Uterus (tissue), 2 donors: ENCODE measurements around the gene FOXD2.

ENCODE experiments used
- CTCF ChIP-seq, 4 experiments: fragments of 200-600 bp in 2 of 4; fragments of 450-650 bp in 2 of 4; sonication (generic) in 2 of 4; IDR thresholded peaks; one replicate each; pipeline ENCODE4 v1.5.1; 2016 to 2019; ENCODE audit warnings: antibody characterized with exemption in 4 of 4, mild to moderate bottlenecking in 2 of 4, moderate library complexity in 1 of 4
- POLR2A ChIP-seq, 2 donors: fragments of 450-650 bp; IDR thresholded peaks; one replicate each; pipeline ENCODE4 v1.6.1; 2016; ENCODE audit warnings: antibody characterized with exemption in 2 of 2, mild to moderate bottlenecking in 1 of 2, moderate library complexity in 1 of 2

DNA sequence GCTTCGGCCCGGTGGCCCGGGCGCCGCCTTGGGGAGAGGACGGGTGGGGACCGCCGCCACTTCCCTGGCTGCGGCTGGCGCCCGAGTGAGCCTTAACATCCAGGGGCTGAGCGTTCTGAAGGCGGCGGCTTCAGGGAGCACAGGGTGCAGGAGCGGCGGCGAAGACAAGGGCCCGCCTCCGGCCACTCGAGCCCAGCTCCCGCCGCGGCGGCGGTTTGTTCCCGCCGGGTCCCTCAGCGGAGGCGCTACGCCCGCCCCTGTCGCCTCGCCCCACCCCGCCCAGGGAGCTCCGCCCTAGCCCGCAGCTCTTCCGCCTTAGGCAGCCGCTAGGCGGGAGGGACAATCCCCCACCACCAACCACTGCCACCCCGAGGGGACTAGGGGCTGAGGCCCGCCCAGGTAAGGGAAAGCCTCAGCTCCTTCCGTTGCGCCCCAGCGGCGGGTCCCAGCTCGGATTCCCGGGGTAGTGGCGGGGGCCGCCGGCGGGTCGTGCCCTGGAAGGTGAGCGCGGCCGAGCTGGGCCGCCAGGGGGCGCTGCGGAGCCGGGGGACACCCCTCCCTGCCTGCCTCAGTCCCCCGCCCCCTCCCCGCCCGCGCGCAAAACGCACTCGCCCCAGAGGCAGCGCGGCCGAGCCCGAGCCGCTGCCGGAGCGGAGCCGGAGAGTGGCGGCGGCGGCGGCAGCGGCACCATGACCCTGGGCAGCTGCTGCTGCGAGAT, at the start of gene FOXD2:
- TF ChIP-seq POLR2A (IDR thresholded peaks at IDR 0.05) (peak; percentile 10 to 40), CTCF (IDR thresholded peaks at IDR 0.05) (peak; percentile 81 to 96 (median 89))
